WTC11 (cell line): Measurements from ENCODE around the gene LLGL1.

ENCODE experiments used
- CBFB ChIP-seq: sonication (generic); formaldehyde crosslinking; IDR thresholded peaks from 2 replicates; pipeline ENCODE4 v1.8.1; 2022; ENCODE audit warnings: mild to moderate bottlenecking, low read depth, missing genetic modification reagents
- CTCF ChIP-seq: fragments of 200-600 bp; IDR thresholded peaks from 2 replicates; pipeline ENCODE4 v1.8.0; 2022; ENCODE audit warnings: antibody characterized with exemption
- ETV6 ChIP-seq: sonication (generic); formaldehyde crosslinking; IDR thresholded peaks from 2 replicates; pipeline ENCODE4 v1.8.1; 2022; ENCODE audit warnings: mild to moderate bottlenecking, missing genetic modification reagents
- RELA ChIP-seq: sonication (generic); formaldehyde crosslinking; IDR thresholded peaks from 2 replicates; pipeline ENCODE4 v1.8.1; 2022; ENCODE audit warnings: missing genetic modification reagents, mild to moderate bottlenecking, borderline replicate concordance
- SP1 ChIP-seq: sonication (generic); formaldehyde crosslinking; conservative IDR thresholded peaks from 2 replicates; pipeline ENCODE4 v1.8.1; 2022; ENCODE audit warnings: missing genetic modification reagents
- TCF7 ChIP-seq: sonication (generic); formaldehyde crosslinking; IDR thresholded peaks from 2 replicates; pipeline ENCODE4 v1.8.0; 2022; ENCODE audit warnings: mild to moderate bottlenecking, low read depth, missing genetic modification reagents, moderate library complexity
- TP53 ChIP-seq: sonication (generic); formaldehyde crosslinking; IDR thresholded peaks from 2 replicates; pipeline ENCODE4 v1.8.1; 2023; ENCODE audit warnings: mild to moderate bottlenecking, missing genetic modification reagents
- USF2 ChIP-seq: sonication (generic); formaldehyde crosslinking; IDR thresholded peaks from 2 replicates; pipeline ENCODE4 v1.8.1; 2023; ENCODE audit warnings: mild to moderate bottlenecking, missing genetic modification reagents, moderate library complexity
- ZNF232 ChIP-seq: sonication (generic); formaldehyde crosslinking; IDR thresholded peaks from 2 replicates; pipeline ENCODE4 v1.8.0; 2022; ENCODE audit warnings: mild to moderate bottlenecking, missing genetic modification reagents
- TF ChIP-seq, protein P1 (sequence below): sonication (generic); formaldehyde crosslinking; IDR thresholded peaks from 2 replicates; pipeline ENCODE4 v1.8.1; 2022; ENCODE audit warnings: mild to moderate bottlenecking, moderate library complexity, missing genetic modification reagents
- TF ChIP-seq, protein P2 (sequence below): sonication (generic); formaldehyde crosslinking; IDR thresholded peaks from 2 replicates; pipeline ENCODE4 v1.8.0; 2022; ENCODE audit warnings: mild to moderate bottlenecking, missing genetic modification reagents

- TF ChIP-seq CBFB (CRISPR knock-in tag) (no peak), CTCF (no peak), TCF7 (CRISPR knock-in tag) (no peak), SP1 (no peak), ETV6 (no peak), TP53 (CRISPR knock-in tag) (no peak), USF2 (no peak), ZNF232 (CRISPR knock-in tag) (no peak), RELA (CRISPR knock-in tag) (no peak)
- TF ChIP-seq, protein P1, sequence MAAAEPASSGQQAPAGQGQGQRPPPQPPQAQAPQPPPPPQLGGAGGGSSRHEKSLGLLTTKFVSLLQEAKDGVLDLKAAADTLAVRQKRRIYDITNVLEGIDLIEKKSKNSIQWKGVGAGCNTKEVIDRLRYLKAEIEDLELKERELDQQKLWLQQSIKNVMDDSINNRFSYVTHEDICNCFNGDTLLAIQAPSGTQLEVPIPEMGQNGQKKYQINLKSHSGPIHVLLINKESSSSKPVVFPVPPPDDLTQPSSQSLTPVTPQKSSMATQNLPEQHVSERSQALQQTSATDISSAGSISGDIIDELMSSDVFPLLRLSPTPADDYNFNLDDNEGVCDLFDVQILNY (CRISPR knock-in tag) = no peak
- TF ChIP-seq, protein P2, sequence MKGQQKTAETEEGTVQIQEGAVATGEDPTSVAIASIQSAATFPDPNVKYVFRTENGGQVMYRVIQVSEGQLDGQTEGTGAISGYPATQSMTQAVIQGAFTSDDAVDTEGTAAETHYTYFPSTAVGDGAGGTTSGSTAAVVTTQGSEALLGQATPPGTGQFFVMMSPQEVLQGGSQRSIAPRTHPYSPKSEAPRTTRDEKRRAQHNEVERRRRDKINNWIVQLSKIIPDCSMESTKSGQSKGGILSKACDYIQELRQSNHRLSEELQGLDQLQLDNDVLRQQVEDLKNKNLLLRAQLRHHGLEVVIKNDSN (CRISPR knock-in tag) = no peak
These were observed 10.4 kb downstream of the LLGL1 start for GRCh38 chr17:18235743-18236256.
